GM12878 (cell line): ENCODE data around the gene SWT1. TPM values are rescaled to one million over a fixed set of nuclear protein-coding genes. Genes with fewer than 3 reads are reported as not detected.

Source experiments
- ATAC-seq: fragments of 200-7000 bp; cut with Tn5 transposase; 3 replicates; pipeline ENCODE4 v1.9.1; 2020; ENCODE audit warnings: mild to moderate bottlenecking, moderate library complexity
- BruUV-seq: library from RNA; stranded (reverse); fragments of 400-500 nt; replicated peaks from 2 replicates; lab custom pipeline; 2021; lab: Mats Ljungman, UMichigan
- CTCF ChIA-PET: fragments of 300-600 bp; sonication (Branson Sonifier 250); formaldehyde crosslinking; extraction: SDS; loops from one replicate; lab custom pipeline; 2021; ENCODE audit warnings: inconsistent platforms; lab: Yijun Ruan, JAX
- POLR2A ChIA-PET: fragments of 350-600 bp; formaldehyde crosslinking; extraction: SDS; loops from one replicate; lab custom pipeline; 2021; ENCODE audit warnings: inconsistent platforms; lab: Charles Lee
- RAD21 ChIA-PET: fragments of 300-600 bp; sonication (Branson Sonifier 250); formaldehyde crosslinking; loops from one replicate; lab custom pipeline; 2023; ENCODE audit warnings: antibody characterized with exemption; ENCODE audit not compliant: unreplicated experiment; lab: Charles Lee
- SMC1A ChIA-PET: fragments of 300-600 bp; sonication (Branson Sonifier 250); formaldehyde crosslinking; loops from one replicate; lab custom pipeline; 2023; ENCODE audit not compliant: unreplicated experiment, uncharacterized antibody; lab: Charles Lee
- DNase-seq: peaks from one replicate; pipeline ENCODE4 v3.0.0-alpha.2; 2011; ENCODE audit warnings: low read depth, low spot score
- FAIRE-seq: peaks from 3 replicates; lab custom pipeline; 2011; peaks lifted over from hg19 to GRCh38; lab: Jason Lieb, UNC
- H2AFZ ChIP-seq: 2 replicates; pipeline ENCODE4 v1.6.0; 2011; ENCODE audit warnings: low read depth, low read length, control low read depth; ENCODE audit not compliant: control insufficient read depth
- H3K27ac ChIP-seq: 2 replicates; pipeline ENCODE4 v1.5.1; 2011; ENCODE audit warnings: control low read depth; ENCODE audit not compliant: control insufficient read depth, insufficient read depth
- H3K27me3 ChIP-seq, 2 experiments: replicated peaks in 1 of 2; 2 replicates each; pipeline versions ENCODE4 v1.6.0 to v1.6.1; 2011; ENCODE audit warnings: low read length in 1 of 2; ENCODE audit not compliant: control insufficient read depth in 2 of 2, insufficient read depth in 2 of 2
- H3K36me3 ChIP-seq, 2 experiments: 2 replicates each; pipeline ENCODE4 v1.5.1; 2011; ENCODE audit warnings: low read length in 1 of 2; ENCODE audit not compliant: control insufficient read depth in 2 of 2, insufficient read depth in 2 of 2
- H3K4me1 ChIP-seq: 2 replicates; pipeline ENCODE4 v1.6.1; 2011; ENCODE audit warnings: mild to moderate bottlenecking, low read length, moderate library complexity, mixed read lengths; ENCODE audit not compliant: control insufficient read depth, insufficient read depth
- H3K4me2 ChIP-seq: 2 replicates; pipeline ENCODE4 v1.6.0; 2011; ENCODE audit warnings: control low read depth; ENCODE audit not compliant: control insufficient read depth, insufficient read depth
- H3K4me3 ChIP-seq: fragments of 200-600 bp; sonication (generic); 2 replicates; pipeline ENCODE4 v1.5.1; 2016
- H3K79me2 ChIP-seq: 2 replicates; pipeline ENCODE4 v1.6.0; 2011; ENCODE audit warnings: low read length; ENCODE audit not compliant: control insufficient read depth, insufficient read depth
- H3K9ac ChIP-seq: 2 replicates; pipeline ENCODE4 v1.8.0; 2011; ENCODE audit warnings: low read length, control low read depth, mixed read lengths; ENCODE audit not compliant: control insufficient read depth, insufficient read depth
- H3K9me3 ChIP-seq: replicated peaks from 3 replicates; pipeline ENCODE4 v1.5.1; 2011; ENCODE audit warnings: mild to moderate bottlenecking, low read length; ENCODE audit not compliant: control insufficient read depth, insufficient read depth
- H4K20me1 ChIP-seq: 2 replicates; pipeline ENCODE4 v1.6.0; 2011; ENCODE audit not compliant: control insufficient read depth, insufficient read depth
- BCL11A ChIP-seq: IDR thresholded peaks from 2 replicates; pipeline ENCODE4 v1.6.1; 2011; ENCODE audit warnings: low read depth, low read length
- CUX1 ChIP-seq: IDR thresholded peaks from 2 replicates; pipeline ENCODE4 v1.6.1; 2012; ENCODE audit warnings: improper control_type of control experiment, low read depth, low read length; ENCODE audit not compliant: insufficient replicate concordance
- HSF1 ChIP-seq: fragments of 150-350 bp; IDR thresholded peaks from 2 replicates; pipeline ENCODE4 v1.6.1; 2014; ENCODE audit warnings: mild to moderate bottlenecking, low read depth, low read length
- LARP7 ChIP-seq: fragments of 450-650 bp; IDR thresholded peaks from 2 replicates; pipeline ENCODE4 v1.6.1; 2017; ENCODE audit warnings: mild to moderate bottlenecking
- ZBTB11 ChIP-seq: fragments of 450-650 bp; formaldehyde crosslinking; IDR thresholded peaks from 2 replicates; pipeline ENCODE4 v1.5.0; 2022; ENCODE audit warnings: mild to moderate bottlenecking, missing genetic modification characterization
- WGBS: methylation state at CpG from one replicate; pipeline ENCODE4 v1.1.6; 2016; ENCODE audit warnings: low lambda C conversion rate; ENCODE audit not compliant: insufficient replicate concordance, insufficient coverage; ENCODE audit errors: missing lambda C conversion rate; 5-methylcytosine and 5-hydroxymethylcytosine counted together
- in situ Hi-C: fragments of 300-500 bp; cut with MboI; formaldehyde crosslinking; loops from 9 replicates; pipeline ENCODE4 v1.14.3; 2018; ENCODE audit warnings: mixed read lengths
- intact Hi-C: fragments of 100-400 bp; cut with micrococcal nuclease; formaldehyde crosslinking; loops from one replicate; pipeline ENCODE4 v1.14.2; 2022; ENCODE audit not compliant: unreplicated experiment
- polyA plus RNA-seq, 11 experiments: library from polyadenylated mRNA; depleted of rRNA in 4 of 11; unstranded in 6 of 11; stranded (reverse) in 5 of 11; fragments of >200 nt; fragmentation: Nextera tagmentation in 4 of 11; fragmentation: Illumina TruSeq in 1 of 11; extraction: Ambion mirVana in 4 of 11; extraction: Trizol in 1 of 11; gene quantifications; 1 replicate in 1 of 11; 2 replicates in 10 of 11; pipeline versions ENCODE4 v1.2.1 to v1.2.3, GENCODE V29; 2011 to 2016; ENCODE audit warnings: inconsistent platforms in 2 of 11, missing spikeins in 2 of 11, low read depth in 1 of 11
- total RNA-seq, 4 experiments: library from RNA; depleted of rRNA in 3 of 4; stranded (reverse); fragments of >200 nt in 3 of 4; fragmentation: Illumina TruSeq in 1 of 4; extraction: Trizol in 1 of 4; gene quantifications; 2 replicates each; pipeline versions ENCODE4 v1.2.1 to v1.2.3, GENCODE V29; 2013 to 2021

SWT1 gene
- total and polyA plus RNA-seq, 10 of the 15 experiments (the other 5 are each of a cell fraction or from before 2014, with no cell fraction given), result 1.0 to 4.2 (median 2.6) TPM

GRCh38 chr1:185295091-185295490, 138.1 kb downstream of the SWT1 start:
- no peak for FAIRE-seq
- Histone ChIP-seq H4K20me1 (no peaks in the 10 kb centered on the region), H3K27me3 (no peaks in the 10 kb centered on the region)
- DNase-seq, result no peak
- TF ChIP-seq ZBTB11 (CRISPR knock-in tag), result no peak
- TF ChIP-seq BCL11A, result no peak
- TF ChIP-seq, all 136 proteins: peak for 0
- intact Hi-C loops (no loop called here), in situ Hi-C loops (no loop called here)
- Histone ChIP-seq H2AFZ (no peak overlapping the region), H3K9ac (no peak overlapping the region), H3K36me3 (peaks cover 2 to 31% of the 10 kb centered on the region in 2 experiments), H3K4me1 (no peaks in the 10 kb centered on the region), H3K4me2 (no peak overlapping the region), H3K9me3 (no peaks in the 10 kb centered on the region), H3K79me2 (no peaks in the 10 kb centered on the region), H3K27ac (no peak overlapping the region), H3K4me3 (no peak overlapping the region)
- SMC1A ChIA-PET, result interaction anchor here (0.8 to 1.5 kb wide), 2 partner anchors 14 to 55 kb away, joined by 3 to 6 read pairs; no protein-coding TSS in a partner anchor
- CTCF ChIA-PET, result interaction anchor here (1.0 to 1.5 kb wide), 3 partner anchors 7 to 301 kb away, joined by 3 to 5 read pairs (median 3); no protein-coding TSS in a partner anchor
- RAD21 ChIA-PET, result no interaction called here
- no peak for ATAC-seq
- BruUV-seq, result no TSS peak
- POLR2A ChIA-PET, result no interaction called here

GRCh38 chr1:185297982-185298381, 141.0 kb downstream of the SWT1 start:
- no peak overlapping the region for H3K4me2 ChIP-seq
- FAIRE-seq (no peak), ATAC-seq (no peak)
- H3K36me3 ChIP-seq, result peaks cover 8 to 39% of the 10 kb centered on the region in 2 experiments
- no peaks in the 10 kb centered on the region for H3K4me1 ChIP-seq
- no peak overlapping the region for H3K4me3 ChIP-seq
- POLR2A ChIA-PET, result interaction anchor here (0.6 kb wide), 1 partner anchor 20 kb away, joined by 4 read pairs; no protein-coding TSS in a partner anchor
- H2AFZ ChIP-seq, result no peak overlapping the region
- no peak for TF ChIP-seq LARP7
- TF ChIP-seq CUX1, result no peak
- TF ChIP-seq HSF1, result no peak
- TF ChIP-seq, all 136 proteins: peak for 0
- SMC1A ChIA-PET, result interaction anchor here (1.8 kb wide), 1 partner anchor 298 kb away, joined by 6 read pairs; no protein-coding TSS in a partner anchor
- Histone ChIP-seq H3K27me3 (no peaks in the 10 kb centered on the region), H3K9ac (no peak overlapping the region), H3K9me3 (no peaks in the 10 kb centered on the region), H4K20me1 (no peaks in the 10 kb centered on the region), H3K79me2 (no peaks in the 10 kb centered on the region), H3K27ac (no peak overlapping the region)
- CTCF ChIA-PET, result interaction anchor here (1.0 kb wide), 1 partner anchor 10 kb away, joined by 3 read pairs; no protein-coding TSS in a partner anchor
- intact Hi-C loops, result no loop called here
- RAD21 ChIA-PET, result interaction anchor here (1.4 kb wide), 1 partner anchor 58 kb away, joined by 5 read pairs; no protein-coding TSS in a partner anchor
- in situ Hi-C loops, result no loop called here
- DNase-seq, result no peak
- BruUV-seq, result no TSS peak
- WGBS, result 100% methylated on average over 2 of the region's 2 CpGs
